HG03045 (cell line): Measurements from ENCODE around the gene SMIM11.
"Not testable (repeated sequence)": the region's sequence is repeated elsewhere in the genome, so short reads cannot be mapped to it uniquely, and the experiment has no call there.

ENCODE experiments used
- ATAC-seq: cut with Tn5 transposase; IDR thresholded peaks from one replicate; pipeline ENCODE4 v1.9.1; 2021; ENCODE audit warnings: mild to moderate bottlenecking, moderate library complexity; ENCODE audit not compliant: unreplicated experiment

The SMIM11 gene

GRCh38 chr21:34354836-34355235, 20.5 kb upstream of the SMIM11 start:
- ATAC-seq: no peak

GRCh38 chr21:34355570-34355969, 19.7 kb upstream of the SMIM11 start:
- no peak for ATAC-seq

- ATAC-seq: no peak
These were observed 17.4 kb upstream of the SMIM11 start for GRCh38 chr21:34357889-34358288.

- no peak for ATAC-seq
These were observed 16.4 kb upstream of the SMIM11 start for GRCh38 chr21:34358866-34359265.

GRCh38 chr21:34360488-34361241, 14.6 kb upstream of the SMIM11 start:
- ATAC-seq: no peak

GRCh38 chr21:34362136-34362444, 13.2 kb upstream of the SMIM11 start:
- no peak for ATAC-seq

- no peak for ATAC-seq
These were observed 12.6 kb upstream of the SMIM11 start for GRCh38 chr21:34362670-34363069.

- no peak for ATAC-seq
These were observed 11.6 kb upstream of the SMIM11 start, which contains the start of gene KCNE2 for GRCh38 chr21:34363733-34364132. TSS of gene KCNE2 (plus strand) at chr21:34364006. CDS start at chr21:34370479, 6,473 bp downstream.

- ATAC-seq: no peak
These were observed 10.4 kb upstream of the SMIM11 start for GRCh38 chr21:34364921-34365320.

GRCh38 chr21:34365809-34366208, 9.5 kb upstream of the SMIM11 start:
- no peak for ATAC-seq

- ATAC-seq: no peak
These were observed 7.9 kb upstream of the SMIM11 start for GRCh38 chr21:34367320-34367935.

- ATAC-seq: no peak
These were observed 5.6 kb upstream of the SMIM11 start for GRCh38 chr21:34369741-34370140.

GRCh38 chr21:34372321-34372720, 3.0 kb upstream of the SMIM11 start:
- no peak for ATAC-seq

- ATAC-seq: not testable (repeated sequence)
These were observed 845 bp upstream of the SMIM11 start for GRCh38 chr21:34374462-34374861.

GRCh38 chr21:34375619-34375972, 289 bp downstream of the SMIM11 start:
- peak; percentile 61 for ATAC-seq

- ATAC-seq: not testable (repeated sequence)
These were observed 7.8 kb downstream of the SMIM11 start for GRCh38 chr21:34383138-34383537.

GRCh38 chr21:34383724-34384415, 8.6 kb downstream of the SMIM11 start:
- ATAC-seq: peak; percentile 87

GRCh38 chr21:34400522-34400921, 25.2 kb downstream of the SMIM11 start:
- not testable (repeated sequence) for ATAC-seq

GRCh38 chr21:34404742-34405141, 29.4 kb downstream of the SMIM11 start:
- not testable (repeated sequence) for ATAC-seq

GRCh38 chr21:34405686-34406085, 30.4 kb downstream of the SMIM11 start:
- ATAC-seq: not testable (repeated sequence)

GRCh38 chr21:34406102-34406501, 30.8 kb downstream of the SMIM11 start:
- not testable (repeated sequence) for ATAC-seq

- ATAC-seq: not testable (repeated sequence)
These were observed 31.4 kb downstream of the SMIM11 start for GRCh38 chr21:34406676-34407075.
